ENCODE results near the gene XYLT1.

XYLT1 gene

GRCh38 chr16:17454162-17454730, 16.5 kb downstream of the XYLT1 start:
- Histone ChIP-seq H4K5ac (ENCODE audit: low read length) (no peak overlapping the region), H2BK5ac (ENCODE audit: low read length) (no peak overlapping the region), H3K23ac (ENCODE audit: low read length) (no peak overlapping the region), H3K4me1 (ENCODE audit: control insufficient read depth, low read depth, low read length) (no peaks in the 10 kb centered on the region), H3K36me3 (ENCODE audit: control insufficient read depth, insufficient read depth, low read length) (no peaks in the 10 kb centered on the region), H3K27ac (ENCODE audit: low read depth, low read length) (no peak overlapping the region), H2BK120ac (ENCODE audit: low read depth, low read length) (no peak overlapping the region), H3K9ac (ENCODE audit: low read length) (no peak overlapping the region), H2AK5ac (ENCODE audit: low read length) (no peak overlapping the region), H3K56ac (ENCODE audit: low read length) (no peak overlapping the region), H3K4me3 (ENCODE audit: low read length) (no peak overlapping the region), H3K79me2 (ENCODE audit: control insufficient read depth, insufficient read depth, low read length) (peaks cover 2% of the 10 kb centered on the region), H3K4me2 (ENCODE audit: low read length) (no peak overlapping the region), H4K8ac (ENCODE audit: low read depth, low read length) (no peak overlapping the region), H3K79me1 (ENCODE audit: low read length) (peaks cover 2% of the 10 kb centered on the region), H2BK15ac (replicated peaks; ENCODE audit: low read depth) (no peak overlapping the region), H3K27me3 (ENCODE audit: insufficient read depth, low read length, poor library complexity) (no peaks in the 10 kb centered on the region), H3K4ac (ENCODE audit: low read depth, low read length) (no peak overlapping the region), H3K18ac (ENCODE audit: low read length) (no peak overlapping the region)
- DNase-seq = no peak
- no CpG with 5 or more reads among the region's 4 CpGs for WGBS (ENCODE audit: extremely low coverage, insufficient coverage, low lambda C conversion rate)

- H3K27ac ChIP-seq (ENCODE audit: low read depth, low read length) = no peak overlapping the region
- H3K79me2 ChIP-seq (ENCODE audit: control insufficient read depth, insufficient read depth, low read length) = peaks cover 2% of the 10 kb centered on the region
- no peak overlapping the region for H3K56ac ChIP-seq (ENCODE audit: low read length)
- H3K4me1 ChIP-seq (ENCODE audit: control insufficient read depth, low read depth, low read length) = no peaks in the 10 kb centered on the region
- no peaks in the 10 kb centered on the region for H3K27me3 ChIP-seq (ENCODE audit: insufficient read depth, low read length, poor library complexity)
- no peak overlapping the region for H3K18ac ChIP-seq (ENCODE audit: low read length)
- H2BK120ac ChIP-seq (ENCODE audit: low read depth, low read length) = no peak overlapping the region
- WGBS (ENCODE audit: extremely low coverage, insufficient coverage, low lambda C conversion rate) = no CpG with 5 or more reads among the region's 8 CpGs
- H4K5ac ChIP-seq (ENCODE audit: low read length) = no peak overlapping the region
- no peak overlapping the region for H2AK5ac ChIP-seq (ENCODE audit: low read length)
- H2BK15ac ChIP-seq (replicated peaks; ENCODE audit: low read depth) = no peak overlapping the region
- H3K36me3 ChIP-seq (ENCODE audit: control insufficient read depth, insufficient read depth, low read length) = no peaks in the 10 kb centered on the region
- no peak overlapping the region for H2BK5ac ChIP-seq (ENCODE audit: low read length)
- H3K4me3 ChIP-seq (ENCODE audit: low read length) = no peak overlapping the region
- no peak for DNase-seq
- peaks cover 2% of the 10 kb centered on the region for H3K79me1 ChIP-seq (ENCODE audit: low read length)
- no peak overlapping the region for H3K23ac ChIP-seq (ENCODE audit: low read length)
- no peak overlapping the region for H4K8ac ChIP-seq (ENCODE audit: low read depth, low read length)
- no peak overlapping the region for H3K4ac ChIP-seq (ENCODE audit: low read depth, low read length)
- H3K4me2 ChIP-seq (ENCODE audit: low read length) = no peak overlapping the region
- no peak overlapping the region for H3K9ac ChIP-seq (ENCODE audit: low read length)
Observed at GRCh38 chr16:17453364-17454038, 17.3 kb downstream of the XYLT1 start.

- Histone ChIP-seq H4K8ac (ENCODE audit: low read depth, low read length) (no peak overlapping the region), H2BK15ac (replicated peaks; ENCODE audit: low read depth) (no peak overlapping the region), H3K4me2 (ENCODE audit: low read length) (no peak overlapping the region), H3K56ac (ENCODE audit: low read length) (no peak overlapping the region), H4K5ac (ENCODE audit: low read length) (no peak overlapping the region), H3K9ac (ENCODE audit: low read length) (no peak overlapping the region), H3K18ac (ENCODE audit: low read length) (no peak overlapping the region), H3K4ac (ENCODE audit: low read depth, low read length) (no peak overlapping the region), H3K79me1 (ENCODE audit: low read length) (no peaks in the 10 kb centered on the region), H3K27me3 (ENCODE audit: insufficient read depth, low read length, poor library complexity) (no peaks in the 10 kb centered on the region), H3K23ac (ENCODE audit: low read length) (no peak overlapping the region), H2AK5ac (ENCODE audit: low read length) (no peak overlapping the region), H3K27ac (ENCODE audit: low read depth, low read length) (no peak overlapping the region), H2BK5ac (ENCODE audit: low read length) (no peak overlapping the region), H3K36me3 (ENCODE audit: control insufficient read depth, insufficient read depth, low read length) (no peaks in the 10 kb centered on the region), H3K79me2 (ENCODE audit: control insufficient read depth, insufficient read depth, low read length) (no peaks in the 10 kb centered on the region), H2BK120ac (ENCODE audit: low read depth, low read length) (no peak overlapping the region), H3K4me1 (ENCODE audit: control insufficient read depth, low read depth, low read length) (no peaks in the 10 kb centered on the region), H3K4me3 (ENCODE audit: low read length) (no peak overlapping the region)
- no CpG with 5 or more reads among the region's 2 CpGs for WGBS (ENCODE audit: extremely low coverage, insufficient coverage, low lambda C conversion rate)
- DNase-seq = no peak
Observed at GRCh38 chr16:17452922-17453321, 17.8 kb downstream of the XYLT1 start.

- Histone ChIP-seq H3K4me1 (ENCODE audit: control insufficient read depth, low read depth, low read length) (peaks cover 2% of the 10 kb centered on the region), H4K8ac (ENCODE audit: low read depth, low read length) (no peak overlapping the region), H3K4ac (ENCODE audit: low read depth, low read length) (no peak overlapping the region), H2AK5ac (ENCODE audit: low read length) (no peak overlapping the region), H3K23ac (ENCODE audit: low read length) (no peak overlapping the region), H3K9ac (ENCODE audit: low read length) (no peak overlapping the region), H3K4me3 (ENCODE audit: low read length) (no peak overlapping the region), H3K79me1 (ENCODE audit: low read length) (no peaks in the 10 kb centered on the region), H3K18ac (ENCODE audit: low read length) (no peak overlapping the region), H2BK120ac (ENCODE audit: low read depth, low read length) (no peak overlapping the region), H3K27ac (ENCODE audit: low read depth, low read length) (no peak overlapping the region), H2BK5ac (ENCODE audit: low read length) (no peak overlapping the region), H2BK15ac (replicated peaks; ENCODE audit: low read depth) (no peak overlapping the region), H3K56ac (ENCODE audit: low read length) (no peak overlapping the region), H4K5ac (ENCODE audit: low read length) (no peak overlapping the region), H3K27me3 (ENCODE audit: insufficient read depth, low read length, poor library complexity) (no peaks in the 10 kb centered on the region), H3K79me2 (ENCODE audit: control insufficient read depth, insufficient read depth, low read length) (no peaks in the 10 kb centered on the region), H3K36me3 (ENCODE audit: control insufficient read depth, insufficient read depth, low read length) (no peaks in the 10 kb centered on the region), H3K4me2 (ENCODE audit: low read length) (no peak overlapping the region)
- DNase-seq = no peak
- no CpG with 5 or more reads among the region's 3 CpGs for WGBS (ENCODE audit: extremely low coverage, insufficient coverage, low lambda C conversion rate)
Observed at GRCh38 chr16:17451843-17452242, 18.9 kb downstream of the XYLT1 start.

GRCh38 chr16:17450291-17450690, 20.5 kb downstream of the XYLT1 start:
- no peak overlapping the region for H2AK5ac ChIP-seq (ENCODE audit: low read length)
- no peak overlapping the region for H2BK5ac ChIP-seq (ENCODE audit: low read length)
- DNase-seq = no peak
- H3K79me1 ChIP-seq (ENCODE audit: low read length) = no peaks in the 10 kb centered on the region
- no peak overlapping the region for H2BK120ac ChIP-seq (ENCODE audit: low read depth, low read length)
- no peak overlapping the region for H4K5ac ChIP-seq (ENCODE audit: low read length)
- no peaks in the 10 kb centered on the region for H3K27me3 ChIP-seq (ENCODE audit: insufficient read depth, low read length, poor library complexity)
- H3K27ac ChIP-seq (ENCODE audit: low read depth, low read length) = no peak overlapping the region
- H3K23ac ChIP-seq (ENCODE audit: low read length) = no peak overlapping the region
- H4K8ac ChIP-seq (ENCODE audit: low read depth, low read length) = no peak overlapping the region
- H3K18ac ChIP-seq (ENCODE audit: low read length) = no peak overlapping the region
- no peak overlapping the region for H3K4me3 ChIP-seq (ENCODE audit: low read length)
- H2BK15ac ChIP-seq (replicated peaks; ENCODE audit: low read depth) = no peak overlapping the region
- H3K4me2 ChIP-seq (ENCODE audit: low read length) = no peak overlapping the region
- H3K9ac ChIP-seq (ENCODE audit: low read length) = no peak overlapping the region
- no peak overlapping the region for H3K56ac ChIP-seq (ENCODE audit: low read length)
- peaks cover 2% of the 10 kb centered on the region for H3K4me1 ChIP-seq (ENCODE audit: control insufficient read depth, low read depth, low read length)
- no CpG with 5 or more reads among the region's 7 CpGs for WGBS (ENCODE audit: extremely low coverage, insufficient coverage, low lambda C conversion rate)
- no peaks in the 10 kb centered on the region for H3K79me2 ChIP-seq (ENCODE audit: control insufficient read depth, insufficient read depth, low read length)
- H3K36me3 ChIP-seq (ENCODE audit: control insufficient read depth, insufficient read depth, low read length) = no peaks in the 10 kb centered on the region
- no peak overlapping the region for H3K4ac ChIP-seq (ENCODE audit: low read depth, low read length)
